Neural progenitor cell (in vitro differentiated cells): ENCODE measurements around the gene CREG2.

Experiments
- CTCF ChIP-seq: fragments of 200-600 bp; sonication (generic); IDR thresholded peaks from 2 replicates; pipeline ENCODE4 v1.5.1; 2017; ENCODE audit warnings: antibody characterized with exemption, mild to moderate bottlenecking
- EZH2phosphoT487 ChIP-seq: fragments of 200-600 bp; sonication (generic); IDR thresholded peaks from 2 replicates; pipeline ENCODE4 v1.6.1; 2017; ENCODE audit warnings: antibody characterized with exemption

DNA sequence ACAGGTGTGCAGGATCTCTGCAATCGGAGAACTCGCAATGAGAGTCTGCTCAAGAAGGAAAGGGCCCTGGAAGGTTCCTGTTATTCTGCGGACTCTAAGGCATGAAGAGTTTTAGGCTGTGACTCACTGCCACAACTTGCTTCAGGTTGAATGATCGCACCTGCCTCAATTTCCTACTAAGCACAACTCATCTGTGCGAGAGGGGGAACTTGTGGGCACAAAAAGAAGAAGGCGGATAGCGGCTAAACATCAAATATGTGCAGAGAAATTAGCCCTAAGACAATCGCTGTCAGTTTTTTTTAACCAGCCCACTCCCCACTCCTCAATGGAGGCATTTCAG, 14.0 kb upstream of the CREG2 start:
- no peak for TF ChIP-seq CTCF
- no peak for TF ChIP-seq EZH2phosphoT487
